HCT116 (cell line): Measurements from ENCODE around the gene ERG. TPM values are rescaled to one million over a fixed set of nuclear protein-coding genes. Genes with fewer than 3 reads are reported as not detected.

Experiments
- ATAC-seq: fragments of 200-7000 bp; cut with Tn5 transposase; 2 replicates; pipeline ENCODE4 v1.9.1; 2020; ENCODE audit warnings: mild to moderate bottlenecking, moderate library complexity
- BruUV-seq: library from RNA; stranded (reverse); fragments of 400-500 nt; replicated peaks from 2 replicates; lab custom pipeline; 2021; lab: Mats Ljungman, UMichigan
- CTCF ChIA-PET: fragments of 300-600 bp; sonication (Branson Sonifier 250); formaldehyde crosslinking; loops from one replicate; lab custom pipeline; 2021; ENCODE audit warnings: antibody characterized with exemption; lab: Charles Lee
- POLR2A ChIA-PET: fragments of 300-600, 350-600 bp; sonication (Branson Sonifier 250); formaldehyde crosslinking; loops from one replicate; lab custom pipeline; 2021; ENCODE audit warnings: antibody characterized with exemption; lab: Charles Lee
- RAD21 ChIA-PET, 2 experiments: fragments of 300-600 bp; sonication (Branson Sonifier 250); formaldehyde crosslinking; loops; one replicate each; lab custom pipeline; 2023; ENCODE audit warnings: low total read pairs in 2 of 2; ENCODE audit not compliant: uncharacterized antibody in 2 of 2, unreplicated experiment in 2 of 2, low non-redundant PET in 1 of 2; lab: Charles Lee
- DNase-seq: peaks from one replicate; pipeline ENCODE4 v3.0.0-alpha.2; 2010; ENCODE audit warnings: low read depth, low spot score
- H2AFZ ChIP-seq: fragments of 200-600 bp; shearing (Covaris generic), sonication (generic); 2 replicates; pipeline ENCODE4 v1.6.1; 2017; ENCODE audit warnings: low read depth, mixed run types, mixed read lengths, antibody characterized with exemption, low read length; ENCODE audit not compliant: poor library complexity, severe bottlenecking
- H3K27ac ChIP-seq: 2 replicates; pipeline ENCODE4 v1.5.1; 2012; ENCODE audit warnings: low read depth, low read length
- H3K27me3 ChIP-seq: fragments of 200-600 bp; sonication (generic); 2 replicates; pipeline ENCODE4 v1.6.1; 2016; ENCODE audit warnings: mixed run types, low read length, mixed read lengths; ENCODE audit not compliant: insufficient read depth
- H3K36me3 ChIP-seq, 2 experiments: fragments of 200-500 bp in 1 of 2; fragments of 200-600 bp in 1 of 2; sonication (Bioruptor generic) in 1 of 2; sonication (generic) in 1 of 2; 2 replicates each; pipeline versions ENCODE4 v1.5.1 to v1.6.1; 2014 to 2016; ENCODE audit warnings: low read length in 2 of 2, inconsistent platforms in 1 of 2, mixed read lengths in 1 of 2, mixed run types in 1 of 2; ENCODE audit not compliant: insufficient read depth in 2 of 2, control insufficient read depth in 1 of 2
- H3K4me1 ChIP-seq, 2 experiments: fragments of 200-600 bp in 1 of 2; sonication (generic) in 1 of 2; 2 replicates each; pipeline versions ENCODE4 v1.5.1 to v1.6.1; 2012 to 2017; ENCODE audit warnings: low read length in 2 of 2, inconsistent platforms in 1 of 2, mild to moderate bottlenecking in 1 of 2, mixed read lengths in 1 of 2, mixed run types in 1 of 2, moderate library complexity in 1 of 2; ENCODE audit not compliant: insufficient read depth in 2 of 2, control insufficient read depth in 1 of 2
- H3K4me2 ChIP-seq: fragments of 200-600 bp; sonication (generic); 2 replicates; pipeline ENCODE4 v1.6.1; 2017; ENCODE audit warnings: mixed run types, low read length, mixed read lengths
- H3K4me3 ChIP-seq, 2 experiments: fragments of 200-600 bp in 1 of 2; sonication (generic) in 1 of 2; replicated peaks in 1 of 2; 2 replicates each; pipeline ENCODE4 v1.5.1; 2011 to 2016; ENCODE audit warnings: low read length in 2 of 2, control low read depth in 1 of 2, low read depth in 1 of 2, mild to moderate bottlenecking in 1 of 2, mixed read lengths in 1 of 2, mixed run types in 1 of 2
- H3K79me2 ChIP-seq: fragments of 200-600 bp; sonication (generic); 2 replicates; pipeline ENCODE4 v1.6.1; 2017; ENCODE audit warnings: mild to moderate bottlenecking, mixed run types, low read length, moderate library complexity, mixed read lengths; ENCODE audit not compliant: insufficient read depth
- H3K9ac ChIP-seq: fragments of 200-600 bp; sonication (generic); 2 replicates; pipeline ENCODE4 v1.6.1; 2016; ENCODE audit warnings: low read length, mixed read lengths
- H3K9me2 ChIP-seq: fragments of 200-600 bp; sonication (generic), shearing (Covaris generic); 2 replicates; pipeline ENCODE4 v1.6.1; 2017; ENCODE audit warnings: mixed run types, mild to moderate bottlenecking, moderate library complexity; ENCODE audit not compliant: insufficient read depth
- H3K9me3 ChIP-seq, 2 experiments: fragments of 200-500 bp in 1 of 2; fragments of 200-600 bp in 1 of 2; sonication (Bioruptor generic) in 1 of 2; sonication (generic) in 1 of 2; 2 replicates each; pipeline ENCODE4 v1.6.1; 2014 to 2017; ENCODE audit warnings: low read length in 2 of 2, mixed read lengths in 2 of 2, inconsistent platforms in 1 of 2, low read depth in 1 of 2, mild to moderate bottlenecking in 1 of 2, mixed run types in 1 of 2, moderate library complexity in 1 of 2; ENCODE audit not compliant: control insufficient read depth in 1 of 2, insufficient read depth in 1 of 2
- H4K20me1 ChIP-seq: fragments of 200-600 bp; sonication (generic), shearing (Covaris generic); 2 replicates; pipeline ENCODE4 v1.6.1; 2017; ENCODE audit warnings: mixed run types, mild to moderate bottlenecking, moderate library complexity; ENCODE audit not compliant: insufficient read depth
- ELF1 ChIP-seq: IDR thresholded peaks from 2 replicates; pipeline ENCODE4 v1.6.1; 2012; ENCODE audit warnings: low read depth, borderline replicate concordance
- FOSL1 ChIP-seq: IDR thresholded peaks from 2 replicates; pipeline ENCODE4 v1.6.1; 2012; ENCODE audit warnings: low read depth
- JUND ChIP-seq: IDR thresholded peaks from 2 replicates; pipeline ENCODE4 v1.6.1; 2012
- POLR2A ChIP-seq: IDR thresholded peaks from 2 replicates; pipeline ENCODE4 v1.7.0; 2011; ENCODE audit warnings: borderline replicate concordance; ENCODE audit not compliant: insufficient read depth, insufficient read length; ENCODE audit errors: extremely low read depth
- intact Hi-C: fragments of 100-400 bp; cut with micrococcal nuclease; formaldehyde crosslinking; loops from 2 replicates; pipeline ENCODE4 v1.10.0; 2022
- total RNA-seq: library from RNA; stranded (reverse); gene quantifications from one replicate; pipeline ENCODE4 v1.2.1, GENCODE V29; 2021; ENCODE audit not compliant: unreplicated experiment
- TF ChIP-seq, protein P1 (sequence below): IDR thresholded peaks from 2 replicates; pipeline ENCODE4 v1.6.1; 2011; ENCODE audit warnings: mild to moderate bottlenecking, low read length, moderate library complexity; ENCODE audit not compliant: insufficient replicate concordance; ENCODE audit errors: extremely low read depth

The ERG gene
- total RNA-seq, 1 experiment from 2014 or later, result 0.17 TPM

DNA sequence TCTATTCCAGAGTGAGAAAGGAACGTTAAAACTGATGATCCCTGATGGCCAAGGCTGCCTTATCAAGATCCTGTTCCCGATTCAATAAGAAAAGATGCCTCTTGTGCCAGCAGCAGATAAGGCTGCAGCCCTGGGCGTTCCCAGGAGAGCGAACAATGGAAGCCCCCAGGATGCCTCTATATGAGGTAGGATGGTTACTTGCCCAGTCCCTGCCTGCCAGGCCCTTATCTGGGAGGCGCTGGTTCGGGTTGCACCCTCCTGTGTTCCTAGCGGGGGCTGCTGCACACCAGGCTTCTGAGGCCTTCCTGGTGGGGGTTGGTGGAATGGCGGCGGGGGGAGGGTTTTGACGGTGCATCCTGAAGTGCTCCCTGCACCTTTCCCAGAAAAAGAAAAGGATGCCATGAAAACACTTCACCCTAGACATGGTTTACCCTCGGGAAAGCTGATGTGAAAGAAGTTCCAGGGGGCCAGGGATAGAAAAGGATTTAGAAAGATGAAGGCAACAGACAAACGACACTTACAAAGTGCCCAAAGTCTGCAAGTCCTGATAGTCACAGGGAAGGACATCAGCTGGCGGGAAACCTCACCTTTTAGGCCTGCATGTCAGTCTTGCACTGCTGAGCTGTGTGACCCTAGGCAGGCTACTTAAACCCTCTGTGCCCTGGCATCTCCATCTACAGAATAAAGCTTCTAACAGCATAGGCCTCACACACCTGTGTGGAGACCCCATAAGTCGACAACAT, 141.2 kb downstream of the ERG start:
- no peak overlapping the region for H2AFZ ChIP-seq
- H3K9ac ChIP-seq, result no peak overlapping the region
- ChIA-PET CTCF (interaction anchor here (1.1 to 2.1 kb wide), 3 partner anchors 656 to 682 kb away, joined by 4 to 6 read pairs (median 5); no protein-coding TSS in a partner anchor), RAD21 (no interaction called here), POLR2A (no interaction called here)
- no peaks in the 10 kb centered on the region for H3K79me2 ChIP-seq
- H3K9me3 ChIP-seq, result no peaks in the 10 kb centered on the region
- no peak overlapping the region for H3K4me3 ChIP-seq
- H3K36me3 ChIP-seq, result no peaks in the 10 kb centered on the region
- ATAC-seq, result no peak
- H4K20me1 ChIP-seq, result no peaks in the 10 kb centered on the region
- no peaks in the 10 kb centered on the region for H3K27me3 ChIP-seq
- no peak for DNase-seq
- no peak overlapping the region for H3K27ac ChIP-seq
- intact Hi-C loops, result loop anchor here (1.0 to 5.0 kb wide), 3 partner anchors 138 to 657 kb away; no protein-coding TSS in a partner anchor
- no peak overlapping the region for H3K4me2 ChIP-seq
- H3K9me2 ChIP-seq, result no peaks in the 10 kb centered on the region
- no TSS peak for BruUV-seq
- TF ChIP-seq ELF1, result no peak
- TF ChIP-seq POLR2A, result no peak
- TF ChIP-seq JUND, result no peak
- TF ChIP-seq FOSL1, result no peak
- TF ChIP-seq, protein P1, sequence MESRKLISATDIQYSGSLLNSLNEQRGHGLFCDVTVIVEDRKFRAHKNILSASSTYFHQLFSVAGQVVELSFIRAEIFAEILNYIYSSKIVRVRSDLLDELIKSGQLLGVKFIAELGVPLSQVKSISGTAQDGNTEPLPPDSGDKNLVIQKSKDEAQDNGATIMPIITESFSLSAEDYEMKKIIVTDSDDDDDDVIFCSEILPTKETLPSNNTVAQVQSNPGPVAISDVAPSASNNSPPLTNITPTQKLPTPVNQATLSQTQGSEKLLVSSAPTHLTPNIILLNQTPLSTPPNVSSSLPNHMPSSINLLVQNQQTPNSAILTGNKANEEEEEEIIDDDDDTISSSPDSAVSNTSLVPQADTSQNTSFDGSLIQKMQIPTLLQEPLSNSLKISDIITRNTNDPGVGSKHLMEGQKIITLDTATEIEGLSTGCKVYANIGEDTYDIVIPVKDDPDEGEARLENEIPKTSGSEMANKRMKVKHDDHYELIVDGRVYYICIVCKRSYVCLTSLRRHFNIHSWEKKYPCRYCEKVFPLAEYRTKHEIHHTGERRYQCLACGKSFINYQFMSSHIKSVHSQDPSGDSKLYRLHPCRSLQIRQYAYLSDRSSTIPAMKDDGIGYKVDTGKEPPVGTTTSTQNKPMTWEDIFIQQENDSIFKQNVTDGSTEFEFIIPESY, result no peak
- H3K4me1 ChIP-seq, result no peaks in the 10 kb centered on the region; a peak in 1 of 4 replicates
